Smooth muscle cell (in vitro differentiated cells): ENCODE data around the gene DNAH2. TPM values are rescaled to one million over a fixed set of nuclear protein-coding genes. Genes with fewer than 3 reads are reported as not detected.

Experiments used
- DNase-seq: peaks from one replicate; lab custom pipeline; 2025; ENCODE audit not compliant: unreplicated experiment; lab: John Stamatoyannopoulos, UW
- H2AFZ ChIP-seq: fragments of 200-600 bp; sonication (generic); 2 replicates; pipeline ENCODE4 v1.6.0; 2016; ENCODE audit warnings: antibody characterized with exemption, low read depth, mild to moderate bottlenecking
- H3F3A ChIP-seq: fragments of 200-600 bp; sonication (generic); 2 replicates; pipeline ENCODE4 v1.6.0; 2017; ENCODE audit warnings: antibody characterized with exemption, low read depth
- H3K27ac ChIP-seq: fragments of 200-600 bp; sonication (generic); 2 replicates; pipeline ENCODE4 v1.5.1; 2016; ENCODE audit warnings: low read depth, mild to moderate bottlenecking
- H3K27me3 ChIP-seq: fragments of 200-600 bp; sonication (generic); 2 replicates; pipeline ENCODE4 v1.6.1; 2016; ENCODE audit warnings: low read depth, mild to moderate bottlenecking
- H3K36me3 ChIP-seq: fragments of 200-600 bp; sonication (generic); 2 replicates; pipeline ENCODE4 v1.5.1; 2016; ENCODE audit warnings: low read depth
- H3K4me1 ChIP-seq: fragments of 200-600 bp; sonication (generic); 2 replicates; pipeline ENCODE4 v1.5.1; 2016; ENCODE audit warnings: low read depth
- H3K4me2 ChIP-seq: fragments of 200-600 bp; sonication (generic); 2 replicates; pipeline ENCODE4 v1.6.0; 2016; ENCODE audit warnings: mild to moderate bottlenecking
- H3K4me3 ChIP-seq: fragments of 200-600 bp; sonication (generic); 2 replicates; pipeline ENCODE4 v1.5.1; 2016; ENCODE audit warnings: mild to moderate bottlenecking
- H3K79me2 ChIP-seq: fragments of 200-600 bp; sonication (generic); 2 replicates; pipeline ENCODE4 v1.6.0; 2016; ENCODE audit warnings: low read depth, mild to moderate bottlenecking
- H3K9ac ChIP-seq: fragments of 200-600 bp; sonication (generic); 2 replicates; pipeline ENCODE4 v1.6.0; 2016; ENCODE audit warnings: low read depth
- H3K9me3 ChIP-seq: fragments of 200-600 bp; sonication (generic); replicated peaks from 2 replicates; pipeline ENCODE4 v1.5.1; 2016; ENCODE audit warnings: low read depth
- H4K20me1 ChIP-seq: fragments of 200-600 bp; sonication (generic); 2 replicates; pipeline ENCODE4 v1.6.0; 2016; ENCODE audit warnings: low read depth
- CTCF ChIP-seq: fragments of 200-600 bp; sonication (generic); IDR thresholded peaks from 2 replicates; pipeline ENCODE4 v1.5.1; 2017; ENCODE audit warnings: borderline replicate concordance, mild to moderate bottlenecking, antibody characterized with exemption; ENCODE audit not compliant: insufficient read depth, poor library complexity, severe bottlenecking
- WGBS: methylation state at CpG from one replicate; pipeline ENCODE4 v1.1.7; 2016; ENCODE audit warnings: low lambda C conversion rate; 5-methylcytosine and 5-hydroxymethylcytosine counted together
- polyA plus RNA-seq: library from polyadenylated mRNA; unstranded; fragments of >200 nt; fragmentation: Nextera tagmentation; extraction: Ambion mirVana; gene quantifications from 2 replicates; pipeline ENCODE4 v1.2.1, GENCODE V29; 2016
- total RNA-seq: library from RNA; depleted of rRNA; stranded (reverse); fragments of >200 nt; gene quantifications from 2 replicates; pipeline ENCODE4 v1.2.3, GENCODE V29; 2014

DNAH2 gene
- total and polyA plus RNA-seq, 2 experiments from 2014 or later, result not detected

GRCh38 chr17:7780736-7781135, 63.2 kb downstream of the DNAH2 start:
- Histone ChIP-seq H3K27me3 (peaks cover 4% of the 10 kb centered on the region), H3K9me3 (no peaks in the 10 kb centered on the region), H3K9ac (no peak overlapping the region), H4K20me1 (no peaks in the 10 kb centered on the region), H3K79me2 (no peaks in the 10 kb centered on the region), H3K4me3 (no peak overlapping the region), H3K4me1 (no peaks in the 10 kb centered on the region), H3K27ac (no peak overlapping the region), H3F3A (no peaks in the 10 kb centered on the region), H3K4me2 (no peak overlapping the region), H3K36me3 (no peaks in the 10 kb centered on the region), H2AFZ (no peak overlapping the region)
- no peak for DNase-seq
- TF ChIP-seq CTCF, result no peak
- 96% methylated on average over 10 of the region's 10 CpGs for WGBS

- DNase-seq, result no peak
- Histone ChIP-seq H4K20me1 (no peaks in the 10 kb centered on the region), H3K79me2 (no peaks in the 10 kb centered on the region), H3K9ac (no peak overlapping the region), H3F3A (no peaks in the 10 kb centered on the region), H2AFZ (no peak overlapping the region), H3K4me3 (no peak overlapping the region), H3K36me3 (no peaks in the 10 kb centered on the region), H3K9me3 (no peaks in the 10 kb centered on the region), H3K27me3 (peaks cover 4% of the 10 kb centered on the region), H3K4me2 (no peak overlapping the region), H3K27ac (no peak overlapping the region), H3K4me1 (no peaks in the 10 kb centered on the region)
- TF ChIP-seq CTCF, result no peak
- WGBS, result 90% methylated on average over 6 of the region's 6 CpGs
These were observed 63.9 kb downstream of the DNAH2 start for GRCh38 chr17:7781429-7781828.

GRCh38 chr17:7782240-7782639, 64.7 kb downstream of the DNAH2 start:
- H3K9ac ChIP-seq, result no peak overlapping the region
- no peaks in the 10 kb centered on the region for H3K4me1 ChIP-seq
- no peak for DNase-seq
- H4K20me1 ChIP-seq, result no peaks in the 10 kb centered on the region
- WGBS, result 53% methylated on average over 2 of the region's 2 CpGs
- H2AFZ ChIP-seq, result no peak overlapping the region
- H3K27ac ChIP-seq, result no peak overlapping the region
- no peak for TF ChIP-seq CTCF
- peaks cover 4% of the 10 kb centered on the region for H3K27me3 ChIP-seq
- H3K79me2 ChIP-seq, result no peaks in the 10 kb centered on the region
- no peak overlapping the region for H3K4me2 ChIP-seq
- H3K36me3 ChIP-seq, result no peaks in the 10 kb centered on the region
- H3K4me3 ChIP-seq, result no peak overlapping the region
- H3F3A ChIP-seq, result no peaks in the 10 kb centered on the region
- no peaks in the 10 kb centered on the region for H3K9me3 ChIP-seq

DNA sequence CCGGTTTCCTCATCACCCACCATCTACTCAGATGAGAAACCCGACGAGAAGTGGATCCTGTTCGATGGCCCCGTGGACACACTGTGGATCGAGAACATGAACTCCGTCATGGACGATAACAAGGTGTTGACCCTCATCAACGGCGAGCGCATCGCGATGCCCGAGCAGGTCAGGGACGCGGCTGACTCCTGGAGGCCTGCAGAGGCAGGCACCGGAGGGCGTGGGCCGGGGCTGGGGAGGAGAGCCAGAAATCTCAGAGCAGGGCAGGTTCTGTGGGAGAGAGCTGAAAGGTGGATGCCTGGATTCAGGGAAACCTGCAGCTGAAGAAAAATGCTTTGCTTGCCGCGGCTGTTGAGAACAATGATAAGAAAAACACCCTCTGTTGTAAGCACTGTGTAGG, 69.3 kb downstream of the DNAH2 start:
- Histone ChIP-seq H2AFZ (no peak overlapping the region), H3F3A (no peaks in the 10 kb centered on the region)
- WGBS, result 94% methylated on average over 21 of the region's 21 CpGs

More for the DNA sequence above, 69.3 kb downstream of the DNAH2 start:
- H3K4me1 ChIP-seq, result no peaks in the 10 kb centered on the region
- H3K79me2 ChIP-seq, result no peaks in the 10 kb centered on the region
- no peak overlapping the region for H3K4me2 ChIP-seq
- H3K36me3 ChIP-seq, result no peaks in the 10 kb centered on the region
- H3K9me3 ChIP-seq, result no peaks in the 10 kb centered on the region
- no peak overlapping the region for H3K27ac ChIP-seq
- H3K9ac ChIP-seq, result no peak overlapping the region
- no peak for DNase-seq
- TF ChIP-seq CTCF, result no peak
- H3K27me3 ChIP-seq, result no peaks in the 10 kb centered on the region
- no peaks in the 10 kb centered on the region for H4K20me1 ChIP-seq
- H3K4me3 ChIP-seq, result no peak overlapping the region
